SK-N-SH treated with all-trans-retinoic acid at 6 μM for 48 hours (cell line): Measurements from ENCODE around the gene PKLR.

Experiments used
- ATAC-seq: fragments of 200-7000 bp; cut with Tn5 transposase; 3 replicates; pipeline ENCODE4 v1.9.1; 2020; ENCODE audit warnings: mild to moderate bottlenecking, moderate library complexity
- ARNTL ChIP-seq: fragments of 450-650 bp; formaldehyde crosslinking; IDR thresholded peaks from 2 replicates; pipeline ENCODE4 v1.5.0; 2020; ENCODE audit warnings: low read depth, mild to moderate bottlenecking, moderate library complexity, borderline replicate concordance
- BACH2 ChIP-seq: fragments of 250-450 bp; sonication (Bioruptor Pico); IDR thresholded peaks from 2 replicates; pipeline ENCODE4 v1.9.0; 2021; ENCODE audit warnings: mild to moderate bottlenecking, borderline replicate concordance
- CREB5 ChIP-seq: fragments of 250-450 bp; sonication (Bioruptor Pico); IDR thresholded peaks from 2 replicates; pipeline ENCODE4 v1.5.1; 2020; ENCODE audit warnings: low read depth, mild to moderate bottlenecking, moderate library complexity
- CSRNP3 ChIP-seq: fragments of 250-450 bp; sonication (Bioruptor Pico); IDR thresholded peaks from 2 replicates; pipeline ENCODE4 v1.5.1; 2021; ENCODE audit warnings: mild to moderate bottlenecking, moderate library complexity
- ESRRG ChIP-seq: fragments of 250-450 bp; sonication (Bioruptor Pico); IDR thresholded peaks from 2 replicates; pipeline ENCODE4 v1.6.1; 2021; ENCODE audit warnings: mild to moderate bottlenecking
- GLIS3 ChIP-seq: fragments of 250-450 bp; sonication (Bioruptor Pico); IDR thresholded peaks from 2 replicates; pipeline ENCODE4 v1.5.0; 2020; ENCODE audit warnings: mild to moderate bottlenecking, moderate library complexity
- ISL1 ChIP-seq: fragments of 250-450 bp; sonication (Bioruptor Pico); IDR thresholded peaks from 2 replicates; pipeline ENCODE4 v2.1.2; 2022; ENCODE audit warnings: mild to moderate bottlenecking, moderate library complexity
- OSR1 ChIP-seq: fragments of 250-450 bp; sonication (Bioruptor Pico); IDR thresholded peaks from 2 replicates; pipeline ENCODE4 v1.8.0; 2022; ENCODE audit warnings: moderate library complexity, mild to moderate bottlenecking, inconsistent platforms
- PATZ1 ChIP-seq: fragments of 250-450 bp; sonication (Bioruptor Pico); IDR thresholded peaks from 2 replicates; pipeline ENCODE4 v1.8.0; 2020; ENCODE audit warnings: mild to moderate bottlenecking, moderate library complexity, borderline replicate concordance
- PPARA ChIP-seq: fragments of 250-450 bp; sonication (Bioruptor Pico); IDR thresholded peaks from 2 replicates; pipeline ENCODE4 v1.5.0; 2020; ENCODE audit warnings: mild to moderate bottlenecking, borderline replicate concordance
- RARB ChIP-seq: fragments of 250-450 bp; sonication (Bioruptor Pico); IDR thresholded peaks from 2 replicates; pipeline ENCODE4 v1.8.0; 2021; ENCODE audit warnings: mild to moderate bottlenecking, moderate library complexity
- TCF4 ChIP-seq: fragments of 250-450 bp; sonication (Bioruptor Pico); IDR thresholded peaks from 2 replicates; pipeline ENCODE4 v1.8.0; 2021; ENCODE audit warnings: mild to moderate bottlenecking, moderate library complexity, borderline replicate concordance
- TOX ChIP-seq: fragments of 250-450 bp; sonication (Bioruptor Pico); IDR thresholded peaks from 2 replicates; pipeline ENCODE4 v1.8.0; 2021; ENCODE audit warnings: mild to moderate bottlenecking, moderate library complexity, borderline replicate concordance
- TSHZ2 ChIP-seq: fragments of 250-450 bp; sonication (Bioruptor Pico); IDR thresholded peaks from 2 replicates; pipeline ENCODE4 v1.5.0; 2020; ENCODE audit warnings: mild to moderate bottlenecking, moderate library complexity
- ZFP3 ChIP-seq: fragments of 250-450 bp; sonication (Bioruptor Pico); IDR thresholded peaks from 2 replicates; pipeline ENCODE4 v1.5.0; 2020; ENCODE audit warnings: mild to moderate bottlenecking, moderate library complexity
- ZNF565 ChIP-seq: fragments of 450-650 bp; formaldehyde crosslinking; conservative IDR thresholded peaks from 2 replicates; pipeline ENCODE4 v1.5.0; 2020; ENCODE audit warnings: low read depth, mild to moderate bottlenecking, moderate library complexity
- ZNF70 ChIP-seq: fragments of 450-650 bp; formaldehyde crosslinking; IDR thresholded peaks from 2 replicates; pipeline ENCODE4 v1.5.0; 2020; ENCODE audit warnings: mild to moderate bottlenecking, moderate library complexity
- ZNF8 ChIP-seq: fragments of 450-650 bp; formaldehyde crosslinking; IDR thresholded peaks from 2 replicates; pipeline ENCODE4 v1.5.0; 2020; ENCODE audit warnings: mild to moderate bottlenecking, moderate library complexity

The PKLR gene

GRCh38 chr1:155324717-155325602 is 23.7 kb upstream of the PKLR start:
- no peak for TF ChIP-seq BACH2
- no peak for TF ChIP-seq ZFP3 (CRISPR knock-in tag)
- no peak for TF ChIP-seq ESRRG
- TF ChIP-seq TOX (CRISPR knock-in tag): no peak
- no peak for TF ChIP-seq OSR1 (CRISPR knock-in tag)
- no peak for TF ChIP-seq ZNF8 (CRISPR knock-in tag)
- TF ChIP-seq ISL1 (CRISPR knock-in tag): no peak
- no peak for TF ChIP-seq PATZ1 (CRISPR knock-in tag)
- TF ChIP-seq GLIS3 (CRISPR knock-in tag): no peak
- no peak for TF ChIP-seq RARB (CRISPR knock-in tag)
- peak; percentile 19 for ATAC-seq

GRCh38 chr1:155324037-155324716 is 22.9 kb upstream of the PKLR start:
- TF ChIP-seq ARNTL (CRISPR knock-in tag): no peak
- ATAC-seq: peak; percentile 81

- peak; percentile 63 for ATAC-seq
- no peak for TF ChIP-seq BACH2
- TF ChIP-seq GLIS3 (CRISPR knock-in tag): no peak
- no peak for TF ChIP-seq PPARA (CRISPR knock-in tag)
- TF ChIP-seq ZNF565 (CRISPR knock-in tag): no peak
- no peak for TF ChIP-seq ISL1 (CRISPR knock-in tag)
- TF ChIP-seq CSRNP3 (CRISPR knock-in tag): no peak
- no peak for TF ChIP-seq TCF4 (CRISPR knock-in tag)
- no peak for TF ChIP-seq PATZ1 (CRISPR knock-in tag)
- no peak for TF ChIP-seq CREB5 (CRISPR knock-in tag)
- no peak for TF ChIP-seq ZNF70 (CRISPR knock-in tag)
- TF ChIP-seq ESRRG: no peak
- TF ChIP-seq TSHZ2 (CRISPR knock-in tag): no peak
- TF ChIP-seq RARB (CRISPR knock-in tag): no peak
Measured at GRCh38 chr1:155323729-155324036, 22.4 kb upstream of the PKLR start.
